Subcutaneous abdominal adipose tissue (tissue), 5 donors: ENCODE results near the gene PLXNA1.

ENCODE experiments used
- H3K27ac ChIP-seq: one replicate; pipeline ENCODE4 v1.7.0; 2013; ENCODE audit warnings: low read depth, mild to moderate bottlenecking, inconsistent platforms, low read length, moderate library complexity
- H3K27me3 ChIP-seq, 5 donors: one replicate each; pipeline ENCODE4 v1.7.0; 2013; ENCODE audit warnings: low read length in 5 of 5, inconsistent platforms in 1 of 5; ENCODE audit not compliant: control insufficient read depth in 5 of 5, insufficient read depth in 4 of 5
- H3K36me3 ChIP-seq, 5 donors: one replicate each; pipeline ENCODE4 v1.7.0; 2013; ENCODE audit warnings: low read length in 5 of 5; ENCODE audit not compliant: control insufficient read depth in 5 of 5, insufficient read depth in 5 of 5
- H3K4me1 ChIP-seq, 5 donors: one replicate each; pipeline ENCODE4 v1.7.0; 2013; ENCODE audit warnings: low read length in 5 of 5, mild to moderate bottlenecking in 3 of 5, moderate library complexity in 1 of 5; ENCODE audit not compliant: control insufficient read depth in 5 of 5, insufficient read depth in 5 of 5
- H3K4me3 ChIP-seq, 5 donors: one replicate each; pipeline ENCODE4 v1.7.0; 2013; ENCODE audit warnings: low read length in 5 of 5, low read depth in 1 of 5
- H3K9ac ChIP-seq, 5 donors: one replicate each; pipeline ENCODE4 v1.7.0; 2013; ENCODE audit warnings: low read length in 5 of 5, mild to moderate bottlenecking in 4 of 5, moderate library complexity in 3 of 5
- H3K9me3 ChIP-seq, 5 donors: one replicate each; pipeline ENCODE4 v1.7.0; 2013; ENCODE audit warnings: low read length in 5 of 5; ENCODE audit not compliant: control insufficient read depth in 5 of 5
- donor health status: healthy.
- donor health status: healthy.
- donor health status: healthy.
- donor health status: healthy.
- donor health status: healthy.

Gene PLXNA1

GRCh38 chr3:126959136-126959920, 23.6 kb upstream of the PLXNA1 start:
- H3K4me1 ChIP-seq = peaks cover 10 to 42% (median 22%) of the 10 kb centered on the region in 5 donors
- no peak overlapping the region for H3K4me3 ChIP-seq
- H3K9me3 ChIP-seq = no peaks in the 10 kb centered on the region
- H3K36me3 ChIP-seq = no peaks in the 10 kb centered on the region
- H3K9ac ChIP-seq = no peak overlapping the region
- peaks cover 0 to 3% (median 0%) of the 10 kb centered on the region in 5 donors for H3K27me3 ChIP-seq
- H3K27ac ChIP-seq = no peak overlapping the region

- H3K9ac ChIP-seq = no peak overlapping the region
- peaks cover 10 to 42% (median 22%) of the 10 kb centered on the region in 5 donors for H3K4me1 ChIP-seq
- no peak overlapping the region for H3K4me3 ChIP-seq
- H3K36me3 ChIP-seq = no peaks in the 10 kb centered on the region
- H3K27me3 ChIP-seq = peaks cover 0 to 4% (median 0%) of the 10 kb centered on the region in 5 donors
- no peak overlapping the region for H3K27ac ChIP-seq
- H3K9me3 ChIP-seq = no peaks in the 10 kb centered on the region
Observed at GRCh38 chr3:126959921-126960603, 22.9 kb upstream of the PLXNA1 start.

DNA sequence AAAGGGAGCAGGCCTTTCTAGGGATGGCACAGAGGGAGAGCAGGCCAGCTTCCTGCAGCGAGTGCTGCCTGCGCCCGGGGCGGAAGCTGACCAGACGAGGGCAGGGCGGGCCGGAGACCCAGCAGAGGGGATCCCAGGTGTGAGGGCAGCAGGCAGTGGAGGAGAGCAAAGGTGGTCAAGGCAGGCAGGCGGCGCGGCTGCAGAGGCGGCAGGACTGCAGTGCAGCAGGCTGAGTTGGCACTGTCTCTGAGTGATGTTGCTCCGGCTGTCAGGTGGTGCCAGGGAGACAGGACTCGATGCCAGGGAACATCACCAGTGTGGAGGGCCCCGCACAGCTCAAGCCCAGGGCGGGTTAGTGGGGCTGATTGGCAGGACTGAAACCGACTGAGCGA, 22.3 kb upstream of the PLXNA1 start:
- H3K4me3 ChIP-seq = no peak overlapping the region
- no peaks in the 10 kb centered on the region for H3K9me3 ChIP-seq
- H3K36me3 ChIP-seq = no peaks in the 10 kb centered on the region
- H3K27ac ChIP-seq = peak overlapping the region; percentile 3
- H3K9ac ChIP-seq = no peak overlapping the region
- peaks cover 0 to 4% (median 0%) of the 10 kb centered on the region in 5 donors for H3K27me3 ChIP-seq
- peaks cover 10 to 42% (median 22%) of the 10 kb centered on the region in 5 donors for H3K4me1 ChIP-seq

GRCh38 chr3:126961191-126961790, 21.6 kb upstream of the PLXNA1 start:
- Histone ChIP-seq H3K9me3 (no peaks in the 10 kb centered on the region), H3K27me3 (peaks cover 0 to 4% (median 0%) of the 10 kb centered on the region in 5 donors), H3K27ac (peak overlapping the region; percentile 3), H3K4me1 (peaks cover 10 to 36% (median 22%) of the 10 kb centered on the region in 5 donors), H3K36me3 (no peaks in the 10 kb centered on the region), H3K4me3 (no peak overlapping the region), H3K9ac (no peak overlapping the region)

GRCh38 chr3:126961791-126962461, 21.0 kb upstream of the PLXNA1 start:
- no peak overlapping the region for H3K9ac ChIP-seq

GRCh38 chr3:126962756-126963155, 20.2 kb upstream of the PLXNA1 start:
- no peaks in the 10 kb centered on the region for H3K9me3 ChIP-seq
- no peak overlapping the region for H3K4me3 ChIP-seq
- peaks cover 0 to 7% (median 0%) of the 10 kb centered on the region in 5 donors for H3K27me3 ChIP-seq
- H3K9ac ChIP-seq = no peak overlapping the region
- peaks cover 10 to 25% (median 22%) of the 10 kb centered on the region in 5 donors for H3K4me1 ChIP-seq
- H3K36me3 ChIP-seq = no peaks in the 10 kb centered on the region
- no peak overlapping the region for H3K27ac ChIP-seq

More at GRCh38 chr3:126961791-126962461, 21.0 kb upstream of the PLXNA1 start:
- H3K36me3 ChIP-seq = no peaks in the 10 kb centered on the region
- H3K4me1 ChIP-seq = peaks cover 10 to 34% (median 22%) of the 10 kb centered on the region in 5 donors
- no peak overlapping the region for H3K27ac ChIP-seq
- H3K9me3 ChIP-seq = no peaks in the 10 kb centered on the region
- no peak overlapping the region for H3K4me3 ChIP-seq
- H3K27me3 ChIP-seq = peaks cover 0 to 7% (median 0%) of the 10 kb centered on the region in 5 donors

DNA sequence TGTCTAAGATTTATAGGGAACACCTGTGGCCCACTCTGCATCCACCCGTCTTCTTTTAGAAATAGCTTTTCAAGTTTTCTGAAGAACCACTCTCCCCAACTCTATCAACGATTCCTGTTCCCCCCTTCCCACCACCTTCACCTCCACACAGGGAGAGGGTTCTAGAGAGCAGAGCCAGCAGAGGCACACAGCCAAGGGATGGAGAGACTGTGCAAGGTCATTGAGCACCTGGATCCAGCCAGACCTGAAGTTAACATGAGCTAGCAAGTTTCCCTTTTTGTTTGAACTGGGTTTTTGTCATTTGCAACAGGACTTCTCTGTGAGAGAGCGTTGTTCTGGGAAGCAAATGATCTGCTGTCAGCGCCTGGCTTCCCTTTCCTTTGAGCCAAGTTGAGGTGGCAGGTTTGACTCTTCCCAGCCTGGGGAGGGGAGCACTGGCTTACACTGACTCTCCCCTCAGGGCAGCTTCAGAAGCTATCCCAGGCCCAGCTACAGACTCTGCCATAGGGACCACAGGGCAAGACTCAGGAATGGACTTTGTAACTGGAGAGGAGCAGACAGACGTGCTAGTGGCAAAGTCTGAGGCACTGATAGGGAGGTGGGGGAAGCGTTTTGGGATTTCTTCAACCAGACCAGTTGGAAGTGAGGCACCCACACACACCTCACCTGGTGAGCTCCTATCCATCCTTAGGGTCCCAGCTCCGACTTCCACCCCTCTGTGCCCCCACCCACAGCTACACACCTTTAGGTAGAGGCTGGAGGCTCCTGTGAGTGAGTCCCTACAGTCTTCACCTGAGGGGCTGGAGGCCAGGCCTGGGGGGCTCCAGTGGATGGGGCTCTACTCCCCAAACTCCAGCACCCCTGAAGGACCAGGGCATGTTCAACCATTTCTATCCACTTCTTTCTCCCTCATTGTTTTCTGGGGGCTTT, 19.4 kb upstream of the PLXNA1 start:
- Histone ChIP-seq H3K4me3 (no peak overlapping the region), H3K9ac (no peak overlapping the region), H3K9me3 (no peaks in the 10 kb centered on the region), H3K36me3 (no peaks in the 10 kb centered on the region), H3K27ac (no peak overlapping the region), H3K4me1 (peaks cover 8 to 22% (median 22%) of the 10 kb centered on the region in 5 donors), H3K27me3 (peaks cover 0 to 7% (median 0%) of the 10 kb centered on the region in 5 donors)

DNA sequence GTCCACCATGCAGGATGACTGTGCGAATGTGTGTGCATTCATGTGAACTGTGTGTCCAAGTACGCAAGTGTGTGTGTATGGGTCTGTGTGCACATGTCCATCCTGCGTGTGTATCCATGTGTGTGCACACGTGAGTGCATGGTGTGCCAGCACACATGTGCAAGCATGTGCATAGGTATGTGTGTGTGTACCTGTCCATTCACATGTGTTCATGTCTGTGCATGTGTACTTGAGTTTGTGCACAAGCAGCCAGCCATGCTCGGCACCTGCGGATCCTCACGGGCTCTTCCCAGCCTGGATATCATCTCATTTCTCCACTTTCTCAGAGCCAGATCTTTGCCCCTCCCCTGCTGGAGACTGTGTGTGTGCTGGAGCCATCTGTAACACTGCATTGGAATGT, 18.7 kb upstream of the PLXNA1 start:
- no peak overlapping the region for H3K4me3 ChIP-seq
- peaks cover 0 to 7% (median 0%) of the 10 kb centered on the region in 5 donors for H3K27me3 ChIP-seq
- H3K4me1 ChIP-seq = peaks cover 8 to 22% (median 22%) of the 10 kb centered on the region in 5 donors
- no peak overlapping the region for H3K9ac ChIP-seq
- no peak overlapping the region for H3K27ac ChIP-seq
- no peaks in the 10 kb centered on the region for H3K36me3 ChIP-seq
- no peaks in the 10 kb centered on the region for H3K9me3 ChIP-seq

- H3K9ac ChIP-seq = no peak overlapping the region
Observed at GRCh38 chr3:126964950-126965349, 18.0 kb upstream of the PLXNA1 start.

More at GRCh38 chr3:126964950-126965349, 18.0 kb upstream of the PLXNA1 start:
- no peak overlapping the region for H3K4me3 ChIP-seq
- H3K27ac ChIP-seq = no peak overlapping the region
- peaks cover 8 to 22% (median 22%) of the 10 kb centered on the region in 5 donors for H3K4me1 ChIP-seq
- H3K9me3 ChIP-seq = no peaks in the 10 kb centered on the region
- peaks cover 0 to 7% (median 0%) of the 10 kb centered on the region in 5 donors for H3K27me3 ChIP-seq
- H3K36me3 ChIP-seq = no peaks in the 10 kb centered on the region
